H9 (cell line): ENCODE data around the gene RANGAP1. TPM values are rescaled to one million over a fixed set of nuclear protein-coding genes. Genes with fewer than 3 reads are reported as not detected.

ENCODE experiments used
- DNase-seq: peaks from one replicate; pipeline ENCODE4 v3.0.0-alpha.2; 2017
- H2AFZ ChIP-seq: one replicate; pipeline ENCODE4 v1.6.1; 2013; ENCODE audit warnings: mild to moderate bottlenecking, low read length, control low read depth, moderate library complexity
- H2AK5ac ChIP-seq: 2 replicates; pipeline ENCODE4 v1.6.1; 2013; ENCODE audit warnings: low read length, control low read depth, mixed read lengths; ENCODE audit not compliant: insufficient read length
- H2BK120ac ChIP-seq: one replicate; pipeline ENCODE4 v1.6.1; 2013; ENCODE audit warnings: low read depth, mild to moderate bottlenecking, low read length, control low read depth, inconsistent platforms; ENCODE audit not compliant: poor library complexity, severe bottlenecking
- H2BK12ac ChIP-seq: 2 replicates; pipeline ENCODE4 v1.6.1; 2013; ENCODE audit warnings: low read length, control low read depth, mixed read lengths, low read depth; ENCODE audit not compliant: insufficient read length
- H2BK15ac ChIP-seq: 2 replicates; pipeline ENCODE4 v1.6.1; 2013; ENCODE audit warnings: low read depth, low read length, control low read depth
- H2BK20ac ChIP-seq: one replicate; pipeline ENCODE4 v1.6.1; 2013; ENCODE audit warnings: low read depth, mild to moderate bottlenecking, low read length, control low read depth, inconsistent platforms; ENCODE audit not compliant: poor library complexity, severe bottlenecking
- H2BK5ac ChIP-seq: 2 replicates; pipeline ENCODE4 v1.6.1; 2013; ENCODE audit warnings: low read length, control low read depth, mixed read lengths; ENCODE audit not compliant: insufficient read length
- H3K14ac ChIP-seq: 2 replicates; pipeline ENCODE4 v1.6.1; 2013; ENCODE audit warnings: low read length, control low read depth; ENCODE audit not compliant: insufficient read depth
- H3K18ac ChIP-seq: 2 replicates; pipeline ENCODE4 v1.6.1; 2013; ENCODE audit warnings: low read depth, mild to moderate bottlenecking, mixed read lengths, low read length, control low read depth; ENCODE audit not compliant: insufficient read length
- H3K23ac ChIP-seq: 2 replicates; pipeline ENCODE4 v1.6.1; 2013; ENCODE audit warnings: low read length, control low read depth, mixed read lengths, low read depth; ENCODE audit not compliant: insufficient read length
- H3K23me2 ChIP-seq: 2 replicates; pipeline ENCODE4 v1.6.1; 2013; ENCODE audit warnings: low read depth, mild to moderate bottlenecking, mixed read lengths, low read length, control low read depth; ENCODE audit not compliant: insufficient read length, poor library complexity, severe bottlenecking
- H3K27ac ChIP-seq: 2 replicates; pipeline ENCODE4 v1.5.1; 2013; ENCODE audit warnings: low read length, control low read depth, mixed read lengths, low read depth; ENCODE audit not compliant: insufficient read length
- H3K27me3 ChIP-seq: 2 replicates; pipeline ENCODE4 v1.6.1; 2013; ENCODE audit warnings: low read length, control low read depth, inconsistent platforms; ENCODE audit not compliant: insufficient read depth
- H3K4ac ChIP-seq: 2 replicates; pipeline ENCODE4 v1.6.1; 2013; ENCODE audit warnings: low read depth, mild to moderate bottlenecking, control low read depth, inconsistent platforms, low read length, moderate library complexity
- H3K4me1 ChIP-seq: 2 replicates; pipeline ENCODE4 v1.6.1; 2013; ENCODE audit warnings: low read length, control low read depth, inconsistent platforms; ENCODE audit not compliant: insufficient read depth
- H3K4me2 ChIP-seq: 2 replicates; pipeline ENCODE4 v1.6.1; 2013; ENCODE audit warnings: low read length, control low read depth, mixed read lengths; ENCODE audit not compliant: insufficient read length, insufficient read depth
- H3K56ac ChIP-seq: 2 replicates; pipeline ENCODE4 v1.6.1; 2013; ENCODE audit warnings: low read depth, mild to moderate bottlenecking, mixed read lengths, low read length, control low read depth; ENCODE audit not compliant: insufficient read length
- H3K79me1 ChIP-seq: 2 replicates; pipeline ENCODE4 v1.6.1; 2013; ENCODE audit warnings: low read depth, mild to moderate bottlenecking, moderate library complexity, low read length, control low read depth, inconsistent platforms; ENCODE audit not compliant: insufficient read depth, poor library complexity, severe bottlenecking
- H3K79me2 ChIP-seq: 2 replicates; pipeline ENCODE4 v1.6.1; 2013; ENCODE audit warnings: low read length, control low read depth, inconsistent platforms; ENCODE audit not compliant: insufficient read depth
- H3K9ac ChIP-seq: 2 replicates; pipeline ENCODE4 v1.6.1; 2013; ENCODE audit warnings: low read length, control low read depth, mixed read lengths; ENCODE audit not compliant: insufficient read length; ENCODE audit errors: extremely low read depth
- H3K9me3 ChIP-seq: one replicate; pipeline ENCODE4 v1.6.1; 2013; ENCODE audit warnings: low read depth, low read length, inconsistent platforms; ENCODE audit not compliant: control insufficient read depth
- H3T11ph ChIP-seq: one replicate; pipeline ENCODE4 v1.6.1; 2013; ENCODE audit warnings: mild to moderate bottlenecking, low read length, control low read depth, inconsistent platforms
- H4K20me1 ChIP-seq: one replicate; pipeline ENCODE4 v1.6.1; 2013; ENCODE audit not compliant: control insufficient read depth, insufficient read length, insufficient read depth
- H4K5ac ChIP-seq: 2 replicates; pipeline ENCODE4 v1.6.1; 2013; ENCODE audit warnings: low read depth, mild to moderate bottlenecking, mixed read lengths, low read length, control low read depth; ENCODE audit not compliant: insufficient read length
- H4K8ac ChIP-seq: replicated peaks from 2 replicates; pipeline ENCODE4 v1.6.1; 2013; ENCODE audit warnings: low read length, control low read depth, mixed read lengths, low read depth; ENCODE audit not compliant: insufficient read length
- H4K91ac ChIP-seq: 2 replicates; pipeline ENCODE4 v1.6.1; 2013; ENCODE audit warnings: low read depth, mild to moderate bottlenecking, moderate library complexity, mixed read lengths, low read length, control low read depth; ENCODE audit not compliant: insufficient read length
- H3K27ac Mint-ChIP-seq, 3 experiments: 2 replicates in 2 of 3; 3 replicates in 1 of 3; pipeline ENCODE4 v1.8.0; 2020 to 2021; ENCODE audit warnings: mixed read lengths in 3 of 3, mild to moderate bottlenecking in 1 of 3, moderate library complexity in 1 of 3
- H3K27me3 Mint-ChIP-seq: 2 replicates; pipeline ENCODE4 v1.8.0; 2021; ENCODE audit warnings: low read depth, mild to moderate bottlenecking, moderate library complexity, mixed read lengths
- H3K36me3 Mint-ChIP-seq, 3 experiments: 2 replicates in 2 of 3; 3 replicates in 1 of 3; pipeline ENCODE4 v1.8.0; 2020 to 2021; ENCODE audit warnings: low read depth in 3 of 3, mixed read lengths in 3 of 3; ENCODE audit not compliant: insufficient read depth in 1 of 3
- H3K4me1 Mint-ChIP-seq, 2 experiments: 2 replicates each; pipeline ENCODE4 v1.8.0; 2020; ENCODE audit warnings: mixed read lengths in 2 of 2
- H3K4me3 Mint-ChIP-seq, 2 experiments: 2 replicates in 1 of 2; 3 replicates in 1 of 2; pipeline ENCODE4 v1.8.0; 2020 to 2021; ENCODE audit warnings: mild to moderate bottlenecking in 2 of 2, mixed read lengths in 2 of 2, moderate library complexity in 1 of 2
- H3K9me3 Mint-ChIP-seq, 2 experiments: 2 replicates in 1 of 2; 3 replicates in 1 of 2; pipeline ENCODE4 v1.8.0; 2020; ENCODE audit warnings: mild to moderate bottlenecking in 2 of 2, mixed read lengths in 2 of 2, moderate library complexity in 1 of 2
- WGBS: extraction: QIAGEN DNeasy Blood & Tissue Kit; methylation state at CpG from one replicate; pipeline ENCODE4 v1.1.7; 2013; ENCODE audit warnings: missing lambda C conversion rate, low lambda C conversion rate, mixed read lengths; ENCODE audit not compliant: insufficient read length; ENCODE audit errors: extremely low coverage; 5-methylcytosine and 5-hydroxymethylcytosine counted together
- total RNA-seq: library from RNA; stranded (reverse); gene quantifications from 2 replicates; pipeline ENCODE4 v1.2.1, GENCODE V29; 2021
- TF ChIP-seq, protein P1 (sequence below): fragments of 200-600 bp; sonication (generic); conservative IDR thresholded peaks from 3 replicates; pipeline ENCODE4 v1.8.0; 2021; ENCODE audit warnings: antibody characterized with exemption, mild to moderate bottlenecking

Gene RANGAP1
- total RNA-seq, 1 experiment from 2014 or later: 130 TPM

DNA sequence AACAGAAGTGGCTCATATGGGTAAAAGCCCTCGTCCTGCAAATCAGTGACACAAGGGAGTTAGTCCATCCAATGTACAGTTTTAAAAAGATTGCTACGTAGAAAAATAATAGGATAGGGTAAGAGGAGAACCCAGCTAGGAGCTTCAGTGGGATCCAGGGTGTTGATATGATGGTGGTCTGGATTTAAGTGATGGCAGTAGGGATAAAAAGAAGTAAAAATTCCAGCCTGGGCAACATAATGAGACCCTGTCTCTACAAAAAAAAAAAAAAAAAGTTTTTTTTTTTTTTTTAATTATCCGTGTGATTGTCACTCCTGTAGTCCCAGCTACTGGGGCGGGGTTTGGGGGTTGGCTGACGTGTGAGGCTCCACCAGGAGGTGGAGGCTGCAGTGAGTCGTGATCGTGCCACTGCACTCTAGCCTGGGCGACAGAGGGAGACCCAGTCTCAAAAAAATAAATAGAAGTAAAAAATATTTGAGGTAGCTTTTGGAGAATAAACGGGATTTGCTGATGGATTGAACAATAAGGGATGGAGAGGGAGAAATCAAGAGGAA lies 87.9 kb downstream of the RANGAP1 start:
- H2AFZ ChIP-seq: no peak overlapping the region
- H3K4me1 ChIP-seq: no peaks in the 10 kb centered on the region
- no peak overlapping the region for H2BK5ac ChIP-seq
- no peaks in the 10 kb centered on the region for H3K9me3 ChIP-seq
- no peaks in the 10 kb centered on the region for H3K79me1 ChIP-seq
- no peak overlapping the region for H4K5ac ChIP-seq
- WGBS: no CpG with 5 or more reads among the region's 9 CpGs
- no peaks in the 10 kb centered on the region for H3K36me3 Mint-ChIP-seq
- no peak overlapping the region for H2BK12ac ChIP-seq
- no peak overlapping the region for H3K4ac ChIP-seq
- no peak for DNase-seq
- no peak overlapping the region for H2BK20ac ChIP-seq
- no peak overlapping the region for H2AK5ac ChIP-seq
- peaks cover 12% of the 10 kb centered on the region for H3K23me2 ChIP-seq
- peaks cover 10 to 13% of the 10 kb centered on the region in 2 experiments for H3K4me1 Mint-ChIP-seq
- no peak overlapping the region for H3K27ac Mint-ChIP-seq
- H4K20me1 ChIP-seq: no peaks in the 10 kb centered on the region
- H2BK15ac ChIP-seq: no peak overlapping the region
- TF ChIP-seq, protein P1, sequence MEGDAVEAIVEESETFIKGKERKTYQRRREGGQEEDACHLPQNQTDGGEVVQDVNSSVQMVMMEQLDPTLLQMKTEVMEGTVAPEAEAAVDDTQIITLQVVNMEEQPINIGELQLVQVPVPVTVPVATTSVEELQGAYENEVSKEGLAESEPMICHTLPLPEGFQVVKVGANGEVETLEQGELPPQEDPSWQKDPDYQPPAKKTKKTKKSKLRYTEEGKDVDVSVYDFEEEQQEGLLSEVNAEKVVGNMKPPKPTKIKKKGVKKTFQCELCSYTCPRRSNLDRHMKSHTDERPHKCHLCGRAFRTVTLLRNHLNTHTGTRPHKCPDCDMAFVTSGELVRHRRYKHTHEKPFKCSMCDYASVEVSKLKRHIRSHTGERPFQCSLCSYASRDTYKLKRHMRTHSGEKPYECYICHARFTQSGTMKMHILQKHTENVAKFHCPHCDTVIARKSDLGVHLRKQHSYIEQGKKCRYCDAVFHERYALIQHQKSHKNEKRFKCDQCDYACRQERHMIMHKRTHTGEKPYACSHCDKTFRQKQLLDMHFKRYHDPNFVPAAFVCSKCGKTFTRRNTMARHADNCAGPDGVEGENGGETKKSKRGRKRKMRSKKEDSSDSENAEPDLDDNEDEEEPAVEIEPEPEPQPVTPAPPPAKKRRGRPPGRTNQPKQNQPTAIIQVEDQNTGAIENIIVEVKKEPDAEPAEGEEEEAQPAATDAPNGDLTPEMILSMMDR: peak; percentile 19; the same call in 2 of the 3 replicates
- no peak overlapping the region for H3K27ac ChIP-seq
- peaks cover 52% of the 10 kb centered on the region for H3K27me3 Mint-ChIP-seq
- no peak overlapping the region for H2BK120ac ChIP-seq
- H3K23ac ChIP-seq: no peak overlapping the region
- H3K79me2 ChIP-seq: no peaks in the 10 kb centered on the region
- peak overlapping the region; percentile 73 to 89 for H3K4me3 Mint-ChIP-seq
- no peak overlapping the region for H3K9ac ChIP-seq
- no peak overlapping the region for H4K8ac ChIP-seq
- no peak overlapping the region for H3K18ac ChIP-seq
- H3K9me3 Mint-ChIP-seq: no peaks in the 10 kb centered on the region; a peak in 1 of 5 replicates
- H3K4me2 ChIP-seq: peak overlapping the region; percentile 86
- H3T11ph ChIP-seq: no peak overlapping the region
- no peak overlapping the region for H3K14ac ChIP-seq
- H4K91ac ChIP-seq: no peak overlapping the region
- peaks cover 3% of the 10 kb centered on the region; the same call in 1 of the 2 replicates for H3K27me3 ChIP-seq
- H3K56ac ChIP-seq: no peak overlapping the region
